Caco-2 (cell line): ENCODE results near the gene TRPM6. TPM values are rescaled to one million over a fixed set of nuclear protein-coding genes. Genes with fewer than 3 reads are reported as not detected.
A peak's percentile ranks its signal among the peaks of the same experiment; 100 is the strongest.

Experiments used
- Bru-seq: library from RNA; stranded (reverse); fragments of 400-500 nt; gene quantifications from one replicate; lab custom pipeline; 2021; lab: Mats Ljungman, UMichigan
- BruChase-seq, 2 experiments: library from RNA; stranded (reverse); fragments of 400-500 nt; gene quantifications; one replicate each; lab custom pipeline; 2021; lab: Mats Ljungman, UMichigan
- BruUV-seq: library from RNA; stranded (reverse); fragments of 400-500 nt; replicated peaks from 2 replicates; lab custom pipeline; 2021; lab: Mats Ljungman, UMichigan
- CTCF ChIA-PET: fragments of 300-600 bp; sonication (Branson Sonifier 250); formaldehyde crosslinking; loops from one replicate; lab custom pipeline; 2022; ENCODE audit warnings: antibody characterized with exemption; lab: Charles Lee
- POLR2A ChIA-PET: fragments of 300-600 bp; sonication (Branson Sonifier 250); formaldehyde crosslinking; loops from one replicate; lab custom pipeline; 2022; ENCODE audit warnings: antibody characterized with exemption; lab: Charles Lee
- DNase-seq, 2 experiments: peaks; one replicate each; pipeline versions ENCODE4 v3.0.0 to v3.0.0-alpha.2; 2020 to 2022
- H3K27me3 ChIP-seq: replicated peaks from 2 replicates; pipeline ENCODE4 v1.6.0; 2011; ENCODE audit warnings: low read length; ENCODE audit not compliant: control insufficient read depth, insufficient read depth
- H3K36me3 ChIP-seq: 2 replicates; pipeline ENCODE4 v1.5.1; 2011; ENCODE audit warnings: low read length; ENCODE audit not compliant: control insufficient read depth, insufficient read depth
- H3K4me1 ChIP-seq: fragments of 250-450 bp; sonication (Bioruptor Pico); 2 replicates; pipeline ENCODE4 v1.5.1; 2020; ENCODE audit warnings: mild to moderate bottlenecking
- H3K4me3 ChIP-seq: 2 replicates; pipeline ENCODE4 v1.5.1; 2011; ENCODE audit warnings: low read depth, mild to moderate bottlenecking, control low read depth, low read length
- H3K9me3 ChIP-seq: fragments of 250-450 bp; sonication (Bioruptor Pico); 2 replicates; pipeline ENCODE4 v1.5.1; 2020; ENCODE audit warnings: mild to moderate bottlenecking, moderate library complexity
- H3K27ac Mint-ChIP-seq: one replicate; pipeline ENCODE4 v1.8.0; 2022; ENCODE audit warnings: mixed read lengths; ENCODE audit not compliant: unreplicated experiment
- H3K27me3 Mint-ChIP-seq: one replicate; pipeline ENCODE4 v1.8.0; 2022; ENCODE audit warnings: mixed read lengths; ENCODE audit not compliant: insufficient read depth, unreplicated experiment
- H3K36me3 Mint-ChIP-seq: one replicate; pipeline ENCODE4 v1.8.0; 2022; ENCODE audit warnings: mild to moderate bottlenecking, mixed read lengths; ENCODE audit not compliant: insufficient read depth, unreplicated experiment
- H3K4me1 Mint-ChIP-seq: one replicate; pipeline ENCODE4 v1.8.0; 2022; ENCODE audit warnings: low read depth, mixed read lengths; ENCODE audit not compliant: unreplicated experiment
- H3K4me3 Mint-ChIP-seq: one replicate; pipeline ENCODE4 v1.8.0; 2022; ENCODE audit warnings: mild to moderate bottlenecking, moderate library complexity, mixed read lengths; ENCODE audit not compliant: unreplicated experiment
- H3K9me3 Mint-ChIP-seq: one replicate; pipeline ENCODE4 v1.8.0; 2022; ENCODE audit warnings: mixed read lengths; ENCODE audit not compliant: unreplicated experiment
- CTCF ChIP-seq, 2 experiments: fragments of 200-600 bp in 1 of 2; IDR thresholded peaks; 1 replicate in 1 of 2; 2 replicates in 1 of 2; pipeline versions ENCODE4 v1.5.1 to v1.8.0; 2011 to 2022; ENCODE audit warnings: antibody characterized with exemption in 1 of 2, control low read depth in 1 of 2, inconsistent platforms in 1 of 2, low read depth in 1 of 2, low read length in 1 of 2, mild to moderate bottlenecking in 1 of 2, moderate library complexity in 1 of 2; ENCODE audit not compliant: insufficient read depth in 1 of 2, severe bottlenecking in 1 of 2, unreplicated experiment in 1 of 2
- intact Hi-C: fragments of 100-400 bp; cut with micrococcal nuclease; formaldehyde crosslinking; loops from one replicate; pipeline ENCODE4 v1.10.0; 2022; ENCODE audit not compliant: unreplicated experiment
- long read RNA-seq: library from polyadenylated mRNA; stranded (forward); transcript quantifications from one replicate; pipeline ENCODE4 v2.0.0, GENCODE V29; 2022
- total RNA-seq: library from RNA; stranded (reverse); gene quantifications from 2 replicates; pipeline ENCODE4 v1.2.3, GENCODE V29; 2022

Gene TRPM6
- total RNA-seq (4.7 and 5.0 TPM in 2 replicates), Bru-seq, nascent RNA (percentile 55 among the genes with signal in this experiment), BruChase-seq, experiment 1, labeled RNA remaining after a 2-hour chase (percentile 52 among the genes with signal in this experiment), BruChase-seq, experiment 2, labeled RNA remaining after a 6-hour chase (percentile 52 among the genes with signal in this experiment)
- long read RNA-seq, partial matches to known transcripts = 0 of 2 reads
- long read RNA-seq, other reads (novel, unspliced or antisense) = 2 of 2 reads

GRCh38 chr9:74887041-74887980 lies at the start of gene TRPM6:
Gene TRPM6, minus strand, starts transcription at chr9:74887921. Its CDS starts 65 bp downstream, at chr9:74887856.
- Mint-ChIP-seq H3K4me1 (no peaks in the 10 kb centered on the region), H3K27me3 (no peaks in the 10 kb centered on the region), H3K36me3 (no peaks in the 10 kb centered on the region), H3K9me3 (no peaks in the 10 kb centered on the region), H3K4me3 (peak within 1 kb of the TSS; percentile 78), H3K27ac (peak within 1 kb of the TSS; percentile 32)
- intact Hi-C loops = no loop called here
- H3K4me3 ChIP-seq = peak within 1 kb of the TSS; percentile 49
- POLR2A ChIA-PET = no interaction called here
- H3K4me1 ChIP-seq = no peaks in the 10 kb centered on the region
- H3K27me3 ChIP-seq = no peaks in the 10 kb centered on the region
- peak; percentile 35 to 59 for DNase-seq
- TF ChIP-seq CTCF (IDR thresholded peaks at IDR 0.05; ENCODE audit: insufficient read depth in 1 of 2, low read depth in 1 of 2, low read length in 1 of 2, severe bottlenecking in 1 of 2, unreplicated experiment in 1 of 2) = no peak
- no peaks in the 10 kb centered on the region for H3K9me3 ChIP-seq
- H3K36me3 ChIP-seq = no peaks in the 10 kb centered on the region
- CTCF ChIA-PET = interaction anchor here (0.6 kb wide), 1 partner anchor 65 kb away, joined by 3 read pairs; the partner anchor contains the start of gene C9orf40
- BruUV-seq = no TSS peak

- CTCF ChIA-PET = no interaction called here
- no peak for TF ChIP-seq CTCF (IDR thresholded peaks at IDR 0.05; ENCODE audit: insufficient read depth in 1 of 2, low read depth in 1 of 2, low read length in 1 of 2, severe bottlenecking in 1 of 2, unreplicated experiment in 1 of 2)
- no peak overlapping the region for H3K4me3 ChIP-seq
- no peak overlapping the region for H3K4me3 Mint-ChIP-seq
- H3K27me3 ChIP-seq = no peaks in the 10 kb centered on the region
- H3K36me3 Mint-ChIP-seq = no peaks in the 10 kb centered on the region
- H3K27me3 Mint-ChIP-seq = no peaks in the 10 kb centered on the region
- no peaks in the 10 kb centered on the region for H3K36me3 ChIP-seq
- no peaks in the 10 kb centered on the region for H3K4me1 Mint-ChIP-seq
- DNase-seq = no peak
- POLR2A ChIA-PET = no interaction called here
- intact Hi-C loops = no loop called here
- H3K27ac Mint-ChIP-seq = no peak overlapping the region
- BruUV-seq = no TSS peak
- no peaks in the 10 kb centered on the region for H3K9me3 Mint-ChIP-seq
- H3K9me3 ChIP-seq = no peaks in the 10 kb centered on the region
- H3K4me1 ChIP-seq = no peaks in the 10 kb centered on the region
These were observed 47.3 kb upstream of the TRPM6 start for GRCh38 chr9:74935008-74935407.

GRCh38 chr9:74921737-74922136 lies 34.0 kb upstream of the TRPM6 start:
- TF ChIP-seq CTCF (IDR thresholded peaks at IDR 0.05; ENCODE audit: insufficient read depth in 1 of 2, low read depth in 1 of 2, low read length in 1 of 2, severe bottlenecking in 1 of 2, unreplicated experiment in 1 of 2) = no peak
- Histone ChIP-seq H3K9me3 (no peaks in the 10 kb centered on the region), H3K4me3 (no peak overlapping the region), H3K4me1 (no peaks in the 10 kb centered on the region), H3K36me3 (no peaks in the 10 kb centered on the region), H3K27me3 (no peaks in the 10 kb centered on the region)
- ChIA-PET CTCF (no interaction called here), POLR2A (no interaction called here)
- no peak for DNase-seq
- no peaks in the 10 kb centered on the region for H3K27me3 Mint-ChIP-seq
- no peaks in the 10 kb centered on the region for H3K36me3 Mint-ChIP-seq
- no peaks in the 10 kb centered on the region for H3K4me1 Mint-ChIP-seq
- no peaks in the 10 kb centered on the region for H3K9me3 Mint-ChIP-seq
- H3K4me3 Mint-ChIP-seq = no peak overlapping the region
- intact Hi-C loops = no loop called here
- H3K27ac Mint-ChIP-seq = no peak overlapping the region
- no TSS peak for BruUV-seq
